H9 (cell line): ENCODE results near the gene TBRG1. TPM values are rescaled to one million over a fixed set of nuclear protein-coding genes. Genes with fewer than 3 reads are reported as not detected.

Experiments used
- DNase-seq: peaks from one replicate; pipeline ENCODE4 v3.0.0-alpha.2; 2017
- H2AFZ ChIP-seq: one replicate; pipeline ENCODE4 v1.6.1; 2013; ENCODE audit warnings: mild to moderate bottlenecking, low read length, control low read depth, moderate library complexity
- H2AK5ac ChIP-seq: 2 replicates; pipeline ENCODE4 v1.6.1; 2013; ENCODE audit warnings: low read length, control low read depth, mixed read lengths; ENCODE audit not compliant: insufficient read length
- H2BK120ac ChIP-seq: one replicate; pipeline ENCODE4 v1.6.1; 2013; ENCODE audit warnings: low read depth, mild to moderate bottlenecking, low read length, control low read depth, inconsistent platforms; ENCODE audit not compliant: poor library complexity, severe bottlenecking
- H2BK12ac ChIP-seq: 2 replicates; pipeline ENCODE4 v1.6.1; 2013; ENCODE audit warnings: low read length, control low read depth, mixed read lengths, low read depth; ENCODE audit not compliant: insufficient read length
- H2BK15ac ChIP-seq: 2 replicates; pipeline ENCODE4 v1.6.1; 2013; ENCODE audit warnings: low read depth, low read length, control low read depth
- H2BK20ac ChIP-seq: one replicate; pipeline ENCODE4 v1.6.1; 2013; ENCODE audit warnings: low read depth, mild to moderate bottlenecking, low read length, control low read depth, inconsistent platforms; ENCODE audit not compliant: poor library complexity, severe bottlenecking
- H2BK5ac ChIP-seq: 2 replicates; pipeline ENCODE4 v1.6.1; 2013; ENCODE audit warnings: low read length, control low read depth, mixed read lengths; ENCODE audit not compliant: insufficient read length
- H3K14ac ChIP-seq: 2 replicates; pipeline ENCODE4 v1.6.1; 2013; ENCODE audit warnings: low read length, control low read depth; ENCODE audit not compliant: insufficient read depth
- H3K18ac ChIP-seq: 2 replicates; pipeline ENCODE4 v1.6.1; 2013; ENCODE audit warnings: low read depth, mild to moderate bottlenecking, mixed read lengths, low read length, control low read depth; ENCODE audit not compliant: insufficient read length
- H3K23ac ChIP-seq: 2 replicates; pipeline ENCODE4 v1.6.1; 2013; ENCODE audit warnings: low read length, control low read depth, mixed read lengths, low read depth; ENCODE audit not compliant: insufficient read length
- H3K23me2 ChIP-seq: 2 replicates; pipeline ENCODE4 v1.6.1; 2013; ENCODE audit warnings: low read depth, mild to moderate bottlenecking, mixed read lengths, low read length, control low read depth; ENCODE audit not compliant: insufficient read length, poor library complexity, severe bottlenecking
- H3K27ac ChIP-seq: 2 replicates; pipeline ENCODE4 v1.5.1; 2013; ENCODE audit warnings: low read length, control low read depth, mixed read lengths, low read depth; ENCODE audit not compliant: insufficient read length
- H3K27me3 ChIP-seq: 2 replicates; pipeline ENCODE4 v1.6.1; 2013; ENCODE audit warnings: low read length, control low read depth, inconsistent platforms; ENCODE audit not compliant: insufficient read depth
- H3K4ac ChIP-seq: 2 replicates; pipeline ENCODE4 v1.6.1; 2013; ENCODE audit warnings: low read depth, mild to moderate bottlenecking, control low read depth, inconsistent platforms, low read length, moderate library complexity
- H3K4me1 ChIP-seq: 2 replicates; pipeline ENCODE4 v1.6.1; 2013; ENCODE audit warnings: low read length, control low read depth, inconsistent platforms; ENCODE audit not compliant: insufficient read depth
- H3K4me2 ChIP-seq: 2 replicates; pipeline ENCODE4 v1.6.1; 2013; ENCODE audit warnings: low read length, control low read depth, mixed read lengths; ENCODE audit not compliant: insufficient read length, insufficient read depth
- H3K56ac ChIP-seq: 2 replicates; pipeline ENCODE4 v1.6.1; 2013; ENCODE audit warnings: low read depth, mild to moderate bottlenecking, mixed read lengths, low read length, control low read depth; ENCODE audit not compliant: insufficient read length
- H3K79me1 ChIP-seq: 2 replicates; pipeline ENCODE4 v1.6.1; 2013; ENCODE audit warnings: low read depth, mild to moderate bottlenecking, moderate library complexity, low read length, control low read depth, inconsistent platforms; ENCODE audit not compliant: insufficient read depth, poor library complexity, severe bottlenecking
- H3K79me2 ChIP-seq: 2 replicates; pipeline ENCODE4 v1.6.1; 2013; ENCODE audit warnings: low read length, control low read depth, inconsistent platforms; ENCODE audit not compliant: insufficient read depth
- H3K9ac ChIP-seq: 2 replicates; pipeline ENCODE4 v1.6.1; 2013; ENCODE audit warnings: low read length, control low read depth, mixed read lengths; ENCODE audit not compliant: insufficient read length; ENCODE audit errors: extremely low read depth
- H3K9me3 ChIP-seq: one replicate; pipeline ENCODE4 v1.6.1; 2013; ENCODE audit warnings: low read depth, low read length, inconsistent platforms; ENCODE audit not compliant: control insufficient read depth
- H3T11ph ChIP-seq: one replicate; pipeline ENCODE4 v1.6.1; 2013; ENCODE audit warnings: mild to moderate bottlenecking, low read length, control low read depth, inconsistent platforms
- H4K20me1 ChIP-seq: one replicate; pipeline ENCODE4 v1.6.1; 2013; ENCODE audit not compliant: control insufficient read depth, insufficient read length, insufficient read depth
- H4K5ac ChIP-seq: 2 replicates; pipeline ENCODE4 v1.6.1; 2013; ENCODE audit warnings: low read depth, mild to moderate bottlenecking, mixed read lengths, low read length, control low read depth; ENCODE audit not compliant: insufficient read length
- H4K8ac ChIP-seq: replicated peaks from 2 replicates; pipeline ENCODE4 v1.6.1; 2013; ENCODE audit warnings: low read length, control low read depth, mixed read lengths, low read depth; ENCODE audit not compliant: insufficient read length
- H4K91ac ChIP-seq: 2 replicates; pipeline ENCODE4 v1.6.1; 2013; ENCODE audit warnings: low read depth, mild to moderate bottlenecking, moderate library complexity, mixed read lengths, low read length, control low read depth; ENCODE audit not compliant: insufficient read length
- H3K27ac Mint-ChIP-seq, 3 experiments: 2 replicates in 2 of 3; 3 replicates in 1 of 3; pipeline ENCODE4 v1.8.0; 2020 to 2021; ENCODE audit warnings: mixed read lengths in 3 of 3, mild to moderate bottlenecking in 1 of 3, moderate library complexity in 1 of 3
- H3K27me3 Mint-ChIP-seq: 2 replicates; pipeline ENCODE4 v1.8.0; 2021; ENCODE audit warnings: low read depth, mild to moderate bottlenecking, moderate library complexity, mixed read lengths
- H3K36me3 Mint-ChIP-seq, 3 experiments: 2 replicates in 2 of 3; 3 replicates in 1 of 3; pipeline ENCODE4 v1.8.0; 2020 to 2021; ENCODE audit warnings: low read depth in 3 of 3, mixed read lengths in 3 of 3; ENCODE audit not compliant: insufficient read depth in 1 of 3
- H3K4me1 Mint-ChIP-seq, 2 experiments: 2 replicates each; pipeline ENCODE4 v1.8.0; 2020; ENCODE audit warnings: mixed read lengths in 2 of 2
- H3K4me3 Mint-ChIP-seq, 2 experiments: 2 replicates in 1 of 2; 3 replicates in 1 of 2; pipeline ENCODE4 v1.8.0; 2020 to 2021; ENCODE audit warnings: mild to moderate bottlenecking in 2 of 2, mixed read lengths in 2 of 2, moderate library complexity in 1 of 2
- H3K9me3 Mint-ChIP-seq, 2 experiments: 2 replicates in 1 of 2; 3 replicates in 1 of 2; pipeline ENCODE4 v1.8.0; 2020; ENCODE audit warnings: mild to moderate bottlenecking in 2 of 2, mixed read lengths in 2 of 2, moderate library complexity in 1 of 2
- CTCF ChIP-seq: fragments of 200-600 bp; sonication (generic); conservative IDR thresholded peaks from 3 replicates; pipeline ENCODE4 v1.8.0; 2021; ENCODE audit warnings: antibody characterized with exemption, mild to moderate bottlenecking
- WGBS: extraction: QIAGEN DNeasy Blood & Tissue Kit; methylation state at CpG from one replicate; pipeline ENCODE4 v1.1.7; 2013; ENCODE audit warnings: missing lambda C conversion rate, low lambda C conversion rate, mixed read lengths; ENCODE audit not compliant: insufficient read length; ENCODE audit errors: extremely low coverage; 5-methylcytosine and 5-hydroxymethylcytosine counted together
- total RNA-seq: library from RNA; stranded (reverse); gene quantifications from 2 replicates; pipeline ENCODE4 v1.2.1, GENCODE V29; 2021

TBRG1 gene
- total RNA-seq, 1 experiment from 2014 or later = 23.9 TPM

- no peak overlapping the region for H3K56ac ChIP-seq
- no peak for TF ChIP-seq CTCF
- H3K9me3 ChIP-seq = no peaks in the 10 kb centered on the region
- H3K23me2 ChIP-seq = no peaks in the 10 kb centered on the region
- no CpG with 5 or more reads among the region's 4 CpGs for WGBS
- no peak overlapping the region for H3K4ac ChIP-seq
- Mint-ChIP-seq H3K4me1 (no peaks in the 10 kb centered on the region), H3K27me3 (no peaks in the 10 kb centered on the region), H3K36me3 (peaks cover 31 to 83% (median 78%) of the 10 kb centered on the region in 3 experiments; a peak in 6 of 7 replicates), H3K9me3 (no peaks in the 10 kb centered on the region), H3K4me3 (no peak overlapping the region), H3K27ac (no peak overlapping the region)
- no peak overlapping the region for H4K5ac ChIP-seq
- H3K9ac ChIP-seq = no peak overlapping the region
- no peaks in the 10 kb centered on the region for H3K27me3 ChIP-seq
- no peak for DNase-seq
- no peak overlapping the region for H2BK20ac ChIP-seq
- no peaks in the 10 kb centered on the region for H3K4me1 ChIP-seq
- no peak overlapping the region for H2BK12ac ChIP-seq
- no peak overlapping the region for H3K18ac ChIP-seq
- H2BK5ac ChIP-seq = no peak overlapping the region
- no peak overlapping the region for H3K4me2 ChIP-seq
- no peak overlapping the region for H4K91ac ChIP-seq
- H2BK15ac ChIP-seq = no peak overlapping the region
- no peaks in the 10 kb centered on the region for H3K79me2 ChIP-seq
- H3K27ac ChIP-seq = no peak overlapping the region
- H2AK5ac ChIP-seq = no peak overlapping the region
- H3K14ac ChIP-seq = no peak overlapping the region
- H4K20me1 ChIP-seq = no peaks in the 10 kb centered on the region
- H3K79me1 ChIP-seq = peaks cover 3% of the 10 kb centered on the region
- no peak overlapping the region for H2AFZ ChIP-seq
- no peak overlapping the region for H3T11ph ChIP-seq
- no peak overlapping the region for H3K23ac ChIP-seq
- H2BK120ac ChIP-seq = no peak overlapping the region
- H4K8ac ChIP-seq = no peak overlapping the region
Observed at GRCh38 chr11:124629961-124630360, 7.3 kb downstream of the TBRG1 start.
